ENCODE data around the gene PDSS2. TPM values are rescaled to one million over a fixed set of nuclear protein-coding genes. Genes with fewer than 3 reads are reported as not detected.

Gene PDSS2
- total RNA-seq, 1 donor from 2014 or later: 15.2 TPM

DNA sequence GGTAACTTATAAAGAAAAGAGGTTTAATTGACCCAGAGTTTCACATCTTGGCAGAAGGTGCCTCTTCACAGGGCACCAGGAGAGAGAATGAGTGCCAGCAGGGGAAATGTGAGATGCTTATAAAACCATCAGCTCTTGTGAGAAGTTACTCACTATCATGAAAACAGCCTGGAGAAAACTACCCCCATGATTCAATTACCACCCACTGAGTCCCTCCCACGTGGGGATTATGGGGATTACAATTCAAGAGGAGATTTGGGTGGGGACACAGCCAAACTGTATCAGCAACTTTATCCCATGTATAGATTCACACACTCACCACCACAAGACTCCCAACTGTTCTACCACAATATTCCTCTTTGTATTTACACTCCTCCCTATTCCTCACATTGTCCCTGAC lies 10.6 kb downstream of the PDSS2 start:
- Mint-ChIP-seq H3K36me3 (peaks cover 38% of the 10 kb centered on the region), H3K4me3 (no peak overlapping the region), H3K4me1 (ENCODE audit: unreplicated experiment) (no peaks in the 10 kb centered on the region), H3K9me3 (peaks cover 17% of the 10 kb centered on the region), H3K27me3 (no peaks in the 10 kb centered on the region), H3K27ac (no peak overlapping the region)
- DNase-seq (ENCODE audit: extremely low spot score, unreplicated experiment): no peak
- TF ChIP-seq CTCF (conservative IDR thresholded peaks at IDR 0.05): no peak

- Mint-ChIP-seq H3K4me1 (ENCODE audit: unreplicated experiment) (no peaks in the 10 kb centered on the region), H3K9me3 (peaks cover 17% of the 10 kb centered on the region), H3K27me3 (no peaks in the 10 kb centered on the region), H3K27ac (no peak overlapping the region), H3K36me3 (peaks cover 38% of the 10 kb centered on the region), H3K4me3 (no peak overlapping the region)
- DNase-seq (ENCODE audit: extremely low spot score, unreplicated experiment): no peak
- no peak for TF ChIP-seq CTCF (conservative IDR thresholded peaks at IDR 0.05)
Observed at GRCh38 chr6:107447663-107448216, 11.6 kb downstream of the PDSS2 start.

- no peak for DNase-seq (ENCODE audit: extremely low spot score, unreplicated experiment)
- Mint-ChIP-seq H3K36me3 (peaks cover 22% of the 10 kb centered on the region), H3K4me1 (ENCODE audit: unreplicated experiment) (no peaks in the 10 kb centered on the region), H3K27ac (no peak overlapping the region), H3K9me3 (peaks cover 10% of the 10 kb centered on the region), H3K27me3 (no peaks in the 10 kb centered on the region), H3K4me3 (no peak overlapping the region)
- TF ChIP-seq CTCF (conservative IDR thresholded peaks at IDR 0.05): no peak
Observed at GRCh38 chr6:107444277-107444676, 15.1 kb downstream of the PDSS2 start.

- DNase-seq (ENCODE audit: extremely low spot score, unreplicated experiment): no peak
- no peak overlapping the region for H3K27ac Mint-ChIP-seq
- TF ChIP-seq CTCF (conservative IDR thresholded peaks at IDR 0.05): no peak
- H3K9me3 Mint-ChIP-seq: peaks cover 10% of the 10 kb centered on the region
- peaks cover 17% of the 10 kb centered on the region for H3K36me3 Mint-ChIP-seq
- no peak overlapping the region for H3K4me3 Mint-ChIP-seq
- no peaks in the 10 kb centered on the region for H3K4me1 Mint-ChIP-seq (ENCODE audit: unreplicated experiment)
- no peaks in the 10 kb centered on the region for H3K27me3 Mint-ChIP-seq
Observed at GRCh38 chr6:107443608-107444267, 15.6 kb downstream of the PDSS2 start.

DNA sequence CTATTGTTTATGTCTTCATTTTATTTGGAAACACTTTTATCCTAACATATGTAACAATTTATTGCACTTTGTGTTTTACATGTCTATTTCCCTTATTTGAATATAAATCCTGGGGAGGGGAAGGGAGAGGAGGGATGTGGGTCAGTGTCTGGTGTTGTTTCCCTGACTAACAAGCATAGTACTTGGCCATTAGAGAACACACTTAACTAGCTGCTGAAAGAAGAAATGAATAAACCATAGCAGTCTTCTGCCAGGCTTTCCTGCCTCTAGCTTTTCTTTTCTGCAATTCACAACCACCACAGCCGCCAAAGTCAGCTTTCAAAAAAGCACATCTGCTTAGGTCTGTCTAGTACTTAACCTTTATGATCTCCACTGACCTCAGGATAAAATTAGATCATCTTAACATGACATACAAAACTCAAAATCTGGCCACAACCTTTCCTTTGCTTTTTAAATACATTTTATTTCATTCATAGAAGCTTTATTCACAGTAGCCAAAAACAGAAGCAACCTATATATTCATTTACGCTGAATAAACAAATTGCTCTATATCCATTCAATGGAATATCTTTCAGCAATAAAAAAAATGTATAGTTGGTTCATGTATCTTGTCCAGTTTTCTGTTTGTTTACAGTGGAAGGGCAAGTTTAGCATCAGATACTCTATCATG lies 16.3 kb downstream of the PDSS2 start:
- H3K9me3 Mint-ChIP-seq: peaks cover 4% of the 10 kb centered on the region
- no peak for DNase-seq (ENCODE audit: extremely low spot score, unreplicated experiment)
- H3K4me3 Mint-ChIP-seq: no peak overlapping the region
- H3K4me1 Mint-ChIP-seq (ENCODE audit: unreplicated experiment): no peaks in the 10 kb centered on the region
- peaks cover 10% of the 10 kb centered on the region for H3K36me3 Mint-ChIP-seq
- TF ChIP-seq CTCF (conservative IDR thresholded peaks at IDR 0.05): no peak
- H3K27ac Mint-ChIP-seq: no peak overlapping the region
- H3K27me3 Mint-ChIP-seq: no peaks in the 10 kb centered on the region
